K562 (cell line): ENCODE results near the gene CDC20B.

Source experiments
- MXI1 ChIP-seq: IDR thresholded peaks from 2 replicates; pipeline ENCODE4 v1.6.1; 2011; ENCODE audit warnings: low read depth, mild to moderate bottlenecking, improper control_type of control experiment, low read length
- TFAM ChIP-seq: fragments of 250-450 bp; sonication (Bioruptor Pico); conservative IDR thresholded peaks from 2 replicates; pipeline ENCODE4 v1.5.0; 2021; ENCODE audit warnings: mild to moderate bottlenecking, moderate library complexity
- ZNF184 ChIP-seq: sonication (generic); formaldehyde crosslinking; IDR thresholded peaks from 2 replicates; pipeline ENCODE4 v1.5.0; 2020; ENCODE audit warnings: missing genetic modification reagents

DNA sequence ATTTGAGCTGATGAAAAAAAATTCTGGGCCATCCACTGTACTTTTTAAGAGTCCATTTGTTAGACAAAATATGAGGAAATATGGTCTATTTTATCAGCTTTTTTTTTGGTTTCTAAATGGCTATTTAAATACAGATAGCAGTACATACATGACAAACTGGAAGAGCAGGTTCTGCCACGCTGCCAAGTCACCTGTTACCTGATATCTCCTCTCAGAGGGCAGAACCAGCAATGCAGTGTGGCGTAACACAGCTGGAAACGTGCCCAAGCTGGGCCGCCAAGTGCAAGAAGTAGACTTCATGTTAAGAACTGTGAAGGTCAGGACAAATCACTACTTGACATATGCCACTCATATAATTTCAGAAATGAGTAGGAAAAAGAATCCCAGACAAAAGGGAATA lies 46.0 kb upstream of the CDC20B start:
- TF ChIP-seq TFAM (CRISPR knock-in tag) (no peak), MXI1 (no peak), ZNF184 (CRISPR knock-in tag) (no peak)
